ENCODE results near the gene BOK. TPM values are rescaled to one million over a fixed set of nuclear protein-coding genes. Genes with fewer than 3 reads are reported as not detected.
"Not testable (repeated sequence)": the region's sequence is repeated elsewhere in the genome, so short reads cannot be mapped to it uniquely, and the experiment has no call there.

BOK gene
- total and polyA plus RNA-seq, 9 donors = 35.3 to 60.4 (median 57.0) TPM

DNA sequence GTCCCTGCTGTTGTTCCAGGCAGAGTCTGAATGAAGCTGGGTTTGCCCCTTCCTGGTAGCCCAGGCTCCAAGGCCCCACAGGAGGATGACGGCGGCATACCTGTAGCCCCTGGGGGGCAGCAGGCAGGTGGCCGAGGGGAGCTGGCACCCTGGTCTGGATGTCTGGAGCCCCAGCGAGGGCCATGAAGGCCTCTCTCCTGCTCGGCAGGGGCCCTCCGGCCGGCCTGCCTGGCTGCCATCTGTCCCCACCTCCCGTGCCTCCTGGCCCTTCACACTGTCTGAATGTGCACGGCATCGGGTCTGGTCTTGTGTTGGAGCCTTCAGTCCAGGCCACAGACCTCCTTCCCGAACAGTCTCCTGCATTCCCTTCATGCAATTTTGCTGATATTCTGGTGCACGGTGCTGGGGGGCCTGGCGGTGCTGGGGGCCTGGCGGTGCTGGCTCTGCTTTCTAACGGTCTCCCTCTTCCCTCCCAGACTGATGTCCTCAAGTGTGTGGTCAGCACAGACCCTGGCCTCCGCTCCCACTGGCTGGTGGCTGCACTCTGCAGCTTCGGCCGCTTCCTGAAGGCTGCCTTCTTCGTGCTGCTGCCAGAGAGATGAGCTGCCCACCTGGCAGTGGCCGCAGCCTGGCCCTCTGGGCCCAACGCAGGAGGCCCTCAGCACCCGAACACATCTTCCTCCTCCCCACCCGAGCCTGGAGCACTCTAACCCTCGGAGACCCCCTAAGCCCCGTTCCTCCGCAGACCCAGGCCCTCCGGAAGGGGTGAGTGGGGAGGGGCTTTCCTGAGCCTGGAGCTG, 13.5 kb downstream of the BOK start:
- Histone ChIP-seq H3K36me3 (ENCODE audit: control insufficient read depth, insufficient read depth, low read length) (peaks cover 34% of the 10 kb centered on the region), H3K4me3 (ENCODE audit: low read length) (no peak overlapping the region), H3K4me1 (ENCODE audit: control insufficient read depth, insufficient read depth, low read length) (no peaks in the 10 kb centered on the region), H3K27ac (ENCODE audit: low read length) (no peak overlapping the region), H3K27me3 (ENCODE audit: control insufficient read depth, insufficient read depth, low read length) (no peaks in the 10 kb centered on the region), H3K9me3 (replicated peaks; ENCODE audit: control insufficient read depth, low read depth, low read length) (no peaks in the 10 kb centered on the region)
- 66% methylated on average over 17 of the region's 27 CpGs for WGBS (ENCODE audit: insufficient coverage)
- no peak for DNase-seq

DNA sequence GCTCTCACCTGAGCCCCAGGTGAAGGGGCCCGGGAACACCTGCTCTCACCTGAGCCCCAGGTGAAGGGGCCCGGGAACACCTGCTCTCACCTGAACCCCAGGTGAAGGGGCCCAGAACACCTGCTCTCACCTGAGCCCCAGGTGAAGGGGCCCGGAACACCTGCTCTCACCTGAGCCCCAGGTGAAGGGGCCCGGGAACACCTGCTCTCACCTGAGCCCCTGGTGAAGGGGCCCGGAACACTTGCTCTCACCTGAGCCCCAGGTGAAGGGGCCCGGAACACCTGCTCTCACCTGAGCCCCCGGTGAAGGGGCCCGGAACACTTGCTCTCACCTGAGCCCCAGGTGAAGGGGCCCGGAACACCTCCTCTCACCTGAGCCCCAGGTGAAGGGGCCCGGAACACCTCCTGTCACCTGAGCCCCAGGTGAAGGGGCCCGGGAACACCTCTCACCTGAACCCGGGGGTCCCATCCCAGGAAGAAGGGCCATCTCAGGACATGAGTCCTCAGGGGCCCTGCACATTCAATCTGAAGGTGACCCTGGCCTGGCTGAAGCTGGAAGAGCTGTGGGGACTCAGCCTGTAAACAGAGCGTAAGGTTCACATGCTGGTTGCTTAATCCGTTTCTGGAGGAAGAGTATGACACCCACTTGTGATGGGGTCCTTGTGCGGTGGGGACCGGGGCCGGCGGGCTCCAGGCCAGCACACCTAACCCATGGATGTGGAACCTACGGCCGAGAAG, 14.5 kb downstream of the BOK start:
- DNase-seq; H3K27me3 ChIP-seq (ENCODE audit: control insufficient read depth, insufficient read depth, low read length); H3K27ac ChIP-seq (ENCODE audit: low read length); H3K4me3 ChIP-seq (ENCODE audit: low read length); H3K9me3 ChIP-seq (replicated peaks; ENCODE audit: control insufficient read depth, low read depth, low read length); H3K4me1 ChIP-seq (ENCODE audit: control insufficient read depth, insufficient read depth, low read length): not testable (repeated sequence)
- peaks cover 34% of the 10 kb centered on the region for H3K36me3 ChIP-seq (ENCODE audit: control insufficient read depth, insufficient read depth, low read length)
- WGBS (ENCODE audit: insufficient coverage) = 90% methylated on average over 10 of the region's 20 CpGs

DNA sequence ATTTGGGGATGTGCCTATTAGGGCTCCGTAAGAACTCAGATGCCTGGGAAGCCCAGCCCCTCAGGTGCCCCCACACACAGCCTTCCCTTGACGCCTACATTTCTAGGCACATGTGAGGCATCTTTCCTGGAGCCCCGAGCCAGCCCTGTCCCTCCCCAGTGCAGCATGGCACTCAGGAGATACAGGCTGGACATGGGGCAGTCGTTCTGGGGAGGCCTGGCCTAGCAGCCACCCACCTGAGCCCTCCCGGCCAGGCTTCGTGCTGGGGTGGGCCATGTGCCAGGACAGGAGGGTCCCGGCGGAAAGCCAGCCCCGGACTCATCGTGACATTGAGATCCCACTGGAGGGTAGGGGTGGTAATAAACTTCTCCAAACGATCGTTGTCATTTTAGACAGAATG, 15.2 kb downstream of the BOK start:
- Histone ChIP-seq H3K36me3 (ENCODE audit: control insufficient read depth, insufficient read depth, low read length) (peaks cover 34% of the 10 kb centered on the region), H3K4me1 (ENCODE audit: control insufficient read depth, insufficient read depth, low read length) (peaks cover 10% of the 10 kb centered on the region), H3K27me3 (ENCODE audit: control insufficient read depth, insufficient read depth, low read length) (no peaks in the 10 kb centered on the region), H3K27ac (ENCODE audit: low read length) (no peak overlapping the region), H3K4me3 (ENCODE audit: low read length) (no peak overlapping the region), H3K9me3 (replicated peaks; ENCODE audit: control insufficient read depth, low read depth, low read length) (no peaks in the 10 kb centered on the region)
- WGBS (ENCODE audit: insufficient coverage) = 86% methylated on average over 6 of the region's 12 CpGs
- DNase-seq = no peak

DNA sequence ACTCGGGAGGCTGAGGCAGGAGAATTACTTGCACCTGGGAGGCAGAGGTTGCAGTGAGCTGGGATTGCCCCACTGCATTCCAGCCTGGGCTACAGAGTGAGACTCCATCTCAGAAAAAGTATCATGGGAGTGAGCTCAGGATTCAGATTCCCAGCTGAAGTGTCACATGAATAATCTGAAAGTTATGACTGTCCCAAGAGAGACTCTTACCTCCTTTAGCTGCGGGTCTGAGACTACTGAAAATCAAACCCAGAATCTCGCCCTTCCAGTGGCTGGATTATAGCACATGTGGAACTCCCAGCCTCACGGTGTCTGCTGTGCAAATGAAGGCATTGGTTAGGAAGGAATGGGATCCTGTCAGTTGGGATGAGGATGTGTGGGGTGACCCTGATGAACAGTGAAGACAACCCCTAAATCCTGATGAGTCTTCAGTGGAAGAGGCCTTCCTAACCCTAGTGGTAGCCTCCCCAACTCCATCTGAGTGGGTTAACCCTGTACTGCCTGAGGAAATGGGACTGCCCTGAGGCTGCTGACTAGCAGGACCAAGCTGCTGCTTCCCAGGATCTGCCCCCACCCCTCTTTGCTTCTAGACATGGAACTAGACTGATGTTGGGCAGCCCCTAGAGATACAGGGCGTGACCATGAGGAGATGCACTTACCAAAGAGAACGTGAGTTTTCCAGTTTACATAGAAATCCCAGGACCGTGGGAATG, 16.5 kb downstream of the BOK start:
- Histone ChIP-seq H3K27me3 (ENCODE audit: control insufficient read depth, insufficient read depth, low read length) (no peaks in the 10 kb centered on the region), H3K36me3 (ENCODE audit: control insufficient read depth, insufficient read depth, low read length) (peaks cover 31% of the 10 kb centered on the region), H3K4me1 (ENCODE audit: control insufficient read depth, insufficient read depth, low read length) (peaks cover 10% of the 10 kb centered on the region), H3K9me3 (replicated peaks; ENCODE audit: control insufficient read depth, low read depth, low read length) (peaks cover 8% of the 10 kb centered on the region), H3K27ac (ENCODE audit: low read length) (no peak overlapping the region), H3K4me3 (ENCODE audit: low read length) (no peak overlapping the region)
- no peak for DNase-seq
- WGBS (ENCODE audit: insufficient coverage) = 76% methylated on average over 6 of the region's 7 CpGs

DNA sequence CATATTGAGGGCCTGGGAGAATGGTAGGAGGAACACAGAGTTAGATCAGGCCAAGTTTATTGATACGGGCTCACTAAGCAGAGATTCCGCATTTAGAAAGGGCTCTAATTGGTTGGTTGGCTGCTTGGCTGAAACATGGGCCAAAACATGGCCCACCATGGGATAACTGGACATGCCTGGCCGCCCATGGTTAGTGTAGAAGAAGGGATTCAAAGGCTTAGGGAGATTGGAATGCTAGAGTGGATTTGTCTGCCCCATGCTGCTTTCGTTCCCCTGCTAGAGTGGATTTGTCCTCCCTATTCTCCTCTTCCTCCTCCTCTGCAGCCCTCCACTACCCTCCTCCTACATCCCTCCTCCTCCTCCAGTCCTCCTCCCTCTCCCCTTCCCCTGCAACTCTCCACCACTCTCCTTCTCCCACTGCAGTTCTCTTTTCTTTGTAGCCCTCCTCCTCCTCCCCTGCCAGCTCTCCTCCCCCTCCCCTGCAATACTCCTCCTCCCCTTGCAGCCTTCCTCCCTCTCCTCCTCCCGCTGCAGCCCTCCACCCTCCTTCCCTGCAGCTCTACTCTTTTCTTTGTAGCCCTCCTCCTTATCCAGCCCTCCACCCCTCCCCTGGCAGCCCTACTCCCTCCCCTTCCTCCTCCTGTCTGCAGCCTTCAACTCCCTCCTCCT, 17.2 kb downstream of the BOK start:
- no peak for DNase-seq
- Histone ChIP-seq H3K27me3 (ENCODE audit: control insufficient read depth, insufficient read depth, low read length) (no peaks in the 10 kb centered on the region), H3K4me1 (ENCODE audit: control insufficient read depth, insufficient read depth, low read length) (peaks cover 10% of the 10 kb centered on the region), H3K4me3 (ENCODE audit: low read length) (no peak overlapping the region), H3K9me3 (replicated peaks; ENCODE audit: control insufficient read depth, low read depth, low read length) (peaks cover 11% of the 10 kb centered on the region), H3K27ac (ENCODE audit: low read length) (no peak overlapping the region), H3K36me3 (ENCODE audit: control insufficient read depth, insufficient read depth, low read length) (peaks cover 31% of the 10 kb centered on the region)
- 58% methylated on average over 4 of the region's 5 CpGs for WGBS (ENCODE audit: insufficient coverage)

DNA sequence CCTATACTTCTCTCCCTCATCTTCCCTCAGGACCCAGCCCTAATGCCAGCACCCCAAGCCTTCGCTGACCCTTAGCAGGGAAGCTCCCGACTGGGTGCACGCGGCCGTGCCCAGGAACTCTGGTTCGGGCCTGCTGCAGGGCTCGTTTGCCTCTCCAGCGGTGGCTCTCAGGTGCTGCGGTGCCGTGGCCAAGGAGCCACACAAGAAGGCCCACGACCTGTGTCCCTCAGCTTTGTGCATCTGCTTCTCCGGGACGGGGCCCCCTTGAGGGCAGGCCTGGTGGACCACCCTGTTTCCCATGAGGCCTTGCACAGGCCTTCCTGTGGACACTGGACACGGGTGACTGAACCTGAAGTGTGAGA, 17.7 kb downstream of the BOK start:
- Histone ChIP-seq H3K36me3 (ENCODE audit: control insufficient read depth, insufficient read depth, low read length) (peaks cover 31% of the 10 kb centered on the region), H3K4me3 (ENCODE audit: low read length) (no peak overlapping the region), H3K27me3 (ENCODE audit: control insufficient read depth, insufficient read depth, low read length) (no peaks in the 10 kb centered on the region), H3K9me3 (replicated peaks; ENCODE audit: control insufficient read depth, low read depth, low read length) (peaks cover 11% of the 10 kb centered on the region), H3K4me1 (ENCODE audit: control insufficient read depth, insufficient read depth, low read length) (peaks cover 10% of the 10 kb centered on the region), H3K27ac (ENCODE audit: low read length) (no peak overlapping the region)
- DNase-seq = no peak
- WGBS (ENCODE audit: insufficient coverage) = 90% methylated on average over 13 of the region's 14 CpGs

DNA sequence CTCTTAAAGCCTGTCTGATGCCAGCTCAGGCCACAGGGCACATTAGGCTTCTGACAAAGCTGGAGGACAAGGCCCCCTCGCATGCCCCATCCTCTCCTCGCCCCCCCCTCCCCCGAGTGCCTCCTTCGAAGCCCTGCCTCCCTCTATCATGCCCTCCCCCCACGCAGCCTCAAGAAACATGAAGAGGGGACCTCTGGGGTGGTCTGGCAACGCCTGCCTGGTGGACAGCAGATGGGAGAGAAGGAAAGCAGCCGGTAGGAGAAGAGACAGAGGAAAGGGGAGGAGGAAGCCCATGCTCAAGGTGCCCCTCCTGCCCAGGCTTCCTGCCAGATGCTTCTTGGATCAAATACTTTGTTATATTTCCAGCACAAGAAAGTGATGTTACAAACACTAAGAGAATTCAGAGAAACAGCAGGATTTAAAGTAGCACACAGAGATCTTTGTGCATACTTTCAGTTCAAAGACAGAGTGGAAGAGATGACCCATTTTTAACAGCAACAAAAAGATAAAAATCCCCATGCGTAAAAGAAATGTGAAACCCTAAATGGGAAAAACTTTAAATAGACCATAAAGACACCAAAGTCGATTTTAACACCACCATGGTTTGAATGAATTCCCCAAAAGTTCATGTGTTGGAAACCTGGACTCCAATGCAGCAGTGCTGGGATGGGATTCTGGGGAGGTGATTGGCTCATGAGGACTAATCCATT, 19.0 kb downstream of the BOK start:
- Histone ChIP-seq H3K9me3 (replicated peaks; ENCODE audit: control insufficient read depth, low read depth, low read length) (peaks cover 19% of the 10 kb centered on the region), H3K27me3 (ENCODE audit: control insufficient read depth, insufficient read depth, low read length) (no peaks in the 10 kb centered on the region), H3K4me1 (ENCODE audit: control insufficient read depth, insufficient read depth, low read length) (peaks cover 10% of the 10 kb centered on the region), H3K27ac (ENCODE audit: low read length) (peak overlapping the region; percentile 42), H3K4me3 (ENCODE audit: low read length) (no peak overlapping the region), H3K36me3 (ENCODE audit: control insufficient read depth, insufficient read depth, low read length) (peaks cover 29% of the 10 kb centered on the region)
- peak; percentile 87 for DNase-seq
- 0% methylated on average over 2 of the region's 9 CpGs for WGBS (ENCODE audit: insufficient coverage)

DNA sequence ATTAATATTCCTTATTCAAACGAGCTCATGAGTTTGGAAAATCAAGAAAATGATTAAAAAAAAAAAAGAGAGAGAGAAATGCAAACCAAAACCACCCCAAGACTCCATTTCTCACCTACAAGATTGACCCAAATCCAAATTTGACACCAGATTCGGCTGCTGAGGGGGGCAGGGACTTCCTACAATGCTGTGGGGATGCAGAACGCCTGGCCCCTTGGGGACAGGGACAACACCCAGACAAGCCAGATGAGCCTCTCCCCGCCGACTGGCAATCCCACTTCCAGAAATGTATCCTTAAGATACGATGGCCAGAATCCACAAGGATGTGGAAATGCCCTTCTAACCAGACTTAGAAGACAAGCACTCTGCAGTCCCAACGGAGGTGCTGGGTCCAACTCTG, 20.7 kb downstream of the BOK start:
- Histone ChIP-seq H3K36me3 (ENCODE audit: control insufficient read depth, insufficient read depth, low read length) (peaks cover 32% of the 10 kb centered on the region), H3K4me1 (ENCODE audit: control insufficient read depth, insufficient read depth, low read length) (peaks cover 10% of the 10 kb centered on the region), H3K4me3 (ENCODE audit: low read length) (no peak overlapping the region), H3K9me3 (replicated peaks; ENCODE audit: control insufficient read depth, low read depth, low read length) (peaks cover 24% of the 10 kb centered on the region), H3K27me3 (ENCODE audit: control insufficient read depth, insufficient read depth, low read length) (no peaks in the 10 kb centered on the region), H3K27ac (ENCODE audit: low read length) (no peak overlapping the region)
- 83% methylated on average over 6 of the region's 7 CpGs for WGBS (ENCODE audit: insufficient coverage)
- no peak for DNase-seq

DNA sequence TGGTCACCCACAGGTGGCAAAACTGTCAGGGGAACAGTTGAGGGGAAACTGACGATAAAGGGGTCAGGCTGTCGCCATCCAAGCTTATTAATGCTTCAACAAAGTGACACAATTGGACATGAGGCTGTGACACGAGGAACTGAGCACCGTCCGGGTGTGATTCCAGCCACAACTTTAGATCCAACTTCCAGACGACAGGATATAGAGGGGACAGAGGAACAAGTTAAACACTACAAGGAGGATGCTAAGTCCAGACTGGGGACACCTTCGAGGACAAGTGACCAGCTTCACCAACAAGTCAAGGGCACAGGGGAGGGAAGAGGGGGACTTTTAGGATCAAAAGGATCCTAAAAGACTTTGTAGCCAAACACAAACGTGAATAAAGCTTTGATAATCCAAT, 23.8 kb downstream of the BOK start:
- 95% methylated on average over 6 of the region's 8 CpGs for WGBS (ENCODE audit: insufficient coverage)
- peaks cover 2% of the 10 kb centered on the region for H3K27me3 ChIP-seq (ENCODE audit: control insufficient read depth, insufficient read depth, low read length)
- DNase-seq = no peak

More for the DNA sequence above, 23.8 kb downstream of the BOK start:
- Histone ChIP-seq H3K27ac (ENCODE audit: low read length) (no peak overlapping the region), H3K4me1 (ENCODE audit: control insufficient read depth, insufficient read depth, low read length) (peaks cover 9% of the 10 kb centered on the region), H3K4me3 (ENCODE audit: low read length) (no peak overlapping the region), H3K9me3 (replicated peaks; ENCODE audit: control insufficient read depth, low read depth, low read length) (peaks cover 49% of the 10 kb centered on the region), H3K36me3 (ENCODE audit: control insufficient read depth, insufficient read depth, low read length) (peaks cover 45% of the 10 kb centered on the region)

Data from muscle of leg (tissue), 11 donors.